Parathyroid adenoma (tissue), 2 donors: ENCODE results near the gene ITPA.

ENCODE experiments used
- H2AFZ ChIP-seq: fragments of 300-600 bp; sonication (generic); one replicate; pipeline ENCODE4 v1.7.0; 2017; ENCODE audit warnings: antibody characterized with exemption, mild to moderate bottlenecking
- H3K27ac ChIP-seq: fragments of 300-600 bp; sonication (generic); one replicate; pipeline ENCODE4 v1.7.0; 2017
- H3K27me3 ChIP-seq: fragments of 300-600 bp; sonication (generic); one replicate; pipeline ENCODE4 v1.7.0; 2017; ENCODE audit warnings: low read length; ENCODE audit not compliant: control insufficient read depth, insufficient read depth
- H3K36me3 ChIP-seq: fragments of 300-600 bp; sonication (generic); one replicate; pipeline ENCODE4 v1.7.0; 2017; ENCODE audit warnings: low read length; ENCODE audit not compliant: control insufficient read depth, insufficient read depth
- H3K4me1 ChIP-seq: fragments of 300-600 bp; sonication (generic); one replicate; pipeline ENCODE4 v1.7.0; 2017; ENCODE audit warnings: control low read depth
- H3K4me2 ChIP-seq: fragments of 300-600 bp; sonication (generic); one replicate; pipeline ENCODE4 v1.7.0; 2017; ENCODE audit warnings: low read length
- H3K4me3 ChIP-seq: fragments of 300-600 bp; sonication (generic); one replicate; pipeline ENCODE4 v1.7.0; 2017; ENCODE audit warnings: low read depth, low read length
- H3K79me2 ChIP-seq: fragments of 300-600 bp; sonication (generic); one replicate; pipeline ENCODE4 v1.7.0; 2017; ENCODE audit warnings: control low read depth
- H3K9ac ChIP-seq: fragments of 300-600 bp; sonication (generic); one replicate; pipeline ENCODE4 v1.7.0; 2017; ENCODE audit warnings: mild to moderate bottlenecking
- H3K9me3 ChIP-seq: fragments of 300-600 bp; sonication (generic); one replicate; pipeline ENCODE4 v1.7.0; 2017; ENCODE audit warnings: low read length; ENCODE audit not compliant: control insufficient read depth
- CTCF ChIP-seq: fragments of 300-600 bp; sonication (generic); IDR thresholded peaks from one replicate; pipeline ENCODE4 v1.7.0; 2017; ENCODE audit warnings: antibody characterized with exemption, mild to moderate bottlenecking
- donor health status: primary hyperparathyroidism.

Gene ITPA

GRCh38 chr20:3173610-3174441, 35.5 kb upstream of the ITPA start:
- Histone ChIP-seq H3K27me3 (no peaks in the 10 kb centered on the region), H3K79me2 (no peaks in the 10 kb centered on the region), H3K27ac (peak overlapping the region; percentile 27), H2AFZ (peak overlapping the region; percentile 99), H3K4me1 (peaks cover 6% of the 10 kb centered on the region), H3K9me3 (no peaks in the 10 kb centered on the region), H3K36me3 (no peaks in the 10 kb centered on the region), H3K9ac (peak overlapping the region; percentile 50), H3K4me2 (peak overlapping the region; percentile 88), H3K4me3 (peak overlapping the region; percentile 95)
- TF ChIP-seq CTCF = peak; percentile 16

- no peak for TF ChIP-seq CTCF
- Histone ChIP-seq H3K4me3 (peak overlapping the region; percentile 95), H3K36me3 (no peaks in the 10 kb centered on the region), H3K27ac (peak overlapping the region; percentile 27), H2AFZ (peak overlapping the region; percentile 99), H3K9me3 (no peaks in the 10 kb centered on the region), H3K79me2 (no peaks in the 10 kb centered on the region), H3K4me1 (peaks cover 2% of the 10 kb centered on the region), H3K4me2 (peak overlapping the region; percentile 88), H3K9ac (peak overlapping the region; percentile 50), H3K27me3 (no peaks in the 10 kb centered on the region)
These were observed 34.6 kb upstream of the ITPA start for GRCh38 chr20:3174442-3175261.

- no peaks in the 10 kb centered on the region for H3K9me3 ChIP-seq
- peaks cover 2% of the 10 kb centered on the region for H3K4me1 ChIP-seq
- peak overlapping the region; percentile 88 for H3K4me2 ChIP-seq
- H3K36me3 ChIP-seq = no peaks in the 10 kb centered on the region
- H3K4me3 ChIP-seq = peak overlapping the region; percentile 95
- H3K27me3 ChIP-seq = no peaks in the 10 kb centered on the region
- no peak overlapping the region for H3K9ac ChIP-seq
- peak overlapping the region; percentile 99 for H2AFZ ChIP-seq
- H3K27ac ChIP-seq = peak overlapping the region; percentile 7
- TF ChIP-seq CTCF = no peak
- H3K79me2 ChIP-seq = no peaks in the 10 kb centered on the region
These were observed 34.0 kb upstream of the ITPA start for GRCh38 chr20:3175270-3175669.

GRCh38 chr20:3177746-3178485, 31.4 kb upstream of the ITPA start:
- no peak overlapping the region for H2AFZ ChIP-seq
- H3K27ac ChIP-seq = no peak overlapping the region
- no peaks in the 10 kb centered on the region for H3K79me2 ChIP-seq
- H3K9ac ChIP-seq = no peak overlapping the region
- no peaks in the 10 kb centered on the region for H3K36me3 ChIP-seq
- peaks cover 2% of the 10 kb centered on the region for H3K4me1 ChIP-seq
- H3K4me2 ChIP-seq = no peak overlapping the region
- no peaks in the 10 kb centered on the region for H3K27me3 ChIP-seq
- TF ChIP-seq CTCF = no peak
- H3K4me3 ChIP-seq = no peak overlapping the region
- no peaks in the 10 kb centered on the region for H3K9me3 ChIP-seq
